Measurements from ENCODE around the gene CLDN34. TPM values are rescaled to one million over a fixed set of nuclear protein-coding genes. Genes with fewer than 3 reads are reported as not detected.

Gene CLDN34
- total and polyA plus RNA-seq, 2 experiments from 2014 or later, result not detected

- TF ChIP-seq, protein P1, sequence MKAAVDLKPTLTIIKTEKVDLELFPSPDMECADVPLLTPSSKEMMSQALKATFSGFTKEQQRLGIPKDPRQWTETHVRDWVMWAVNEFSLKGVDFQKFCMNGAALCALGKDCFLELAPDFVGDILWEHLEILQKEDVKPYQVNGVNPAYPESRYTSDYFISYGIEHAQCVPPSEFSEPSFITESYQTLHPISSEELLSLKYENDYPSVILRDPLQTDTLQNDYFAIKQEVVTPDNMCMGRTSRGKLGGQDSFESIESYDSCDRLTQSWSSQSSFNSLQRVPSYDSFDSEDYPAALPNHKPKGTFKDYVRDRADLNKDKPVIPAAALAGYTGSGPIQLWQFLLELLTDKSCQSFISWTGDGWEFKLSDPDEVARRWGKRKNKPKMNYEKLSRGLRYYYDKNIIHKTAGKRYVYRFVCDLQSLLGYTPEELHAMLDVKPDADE (IDR thresholded peaks at IDR 0.05), result no peak
- TF ChIP-seq, protein P2, sequence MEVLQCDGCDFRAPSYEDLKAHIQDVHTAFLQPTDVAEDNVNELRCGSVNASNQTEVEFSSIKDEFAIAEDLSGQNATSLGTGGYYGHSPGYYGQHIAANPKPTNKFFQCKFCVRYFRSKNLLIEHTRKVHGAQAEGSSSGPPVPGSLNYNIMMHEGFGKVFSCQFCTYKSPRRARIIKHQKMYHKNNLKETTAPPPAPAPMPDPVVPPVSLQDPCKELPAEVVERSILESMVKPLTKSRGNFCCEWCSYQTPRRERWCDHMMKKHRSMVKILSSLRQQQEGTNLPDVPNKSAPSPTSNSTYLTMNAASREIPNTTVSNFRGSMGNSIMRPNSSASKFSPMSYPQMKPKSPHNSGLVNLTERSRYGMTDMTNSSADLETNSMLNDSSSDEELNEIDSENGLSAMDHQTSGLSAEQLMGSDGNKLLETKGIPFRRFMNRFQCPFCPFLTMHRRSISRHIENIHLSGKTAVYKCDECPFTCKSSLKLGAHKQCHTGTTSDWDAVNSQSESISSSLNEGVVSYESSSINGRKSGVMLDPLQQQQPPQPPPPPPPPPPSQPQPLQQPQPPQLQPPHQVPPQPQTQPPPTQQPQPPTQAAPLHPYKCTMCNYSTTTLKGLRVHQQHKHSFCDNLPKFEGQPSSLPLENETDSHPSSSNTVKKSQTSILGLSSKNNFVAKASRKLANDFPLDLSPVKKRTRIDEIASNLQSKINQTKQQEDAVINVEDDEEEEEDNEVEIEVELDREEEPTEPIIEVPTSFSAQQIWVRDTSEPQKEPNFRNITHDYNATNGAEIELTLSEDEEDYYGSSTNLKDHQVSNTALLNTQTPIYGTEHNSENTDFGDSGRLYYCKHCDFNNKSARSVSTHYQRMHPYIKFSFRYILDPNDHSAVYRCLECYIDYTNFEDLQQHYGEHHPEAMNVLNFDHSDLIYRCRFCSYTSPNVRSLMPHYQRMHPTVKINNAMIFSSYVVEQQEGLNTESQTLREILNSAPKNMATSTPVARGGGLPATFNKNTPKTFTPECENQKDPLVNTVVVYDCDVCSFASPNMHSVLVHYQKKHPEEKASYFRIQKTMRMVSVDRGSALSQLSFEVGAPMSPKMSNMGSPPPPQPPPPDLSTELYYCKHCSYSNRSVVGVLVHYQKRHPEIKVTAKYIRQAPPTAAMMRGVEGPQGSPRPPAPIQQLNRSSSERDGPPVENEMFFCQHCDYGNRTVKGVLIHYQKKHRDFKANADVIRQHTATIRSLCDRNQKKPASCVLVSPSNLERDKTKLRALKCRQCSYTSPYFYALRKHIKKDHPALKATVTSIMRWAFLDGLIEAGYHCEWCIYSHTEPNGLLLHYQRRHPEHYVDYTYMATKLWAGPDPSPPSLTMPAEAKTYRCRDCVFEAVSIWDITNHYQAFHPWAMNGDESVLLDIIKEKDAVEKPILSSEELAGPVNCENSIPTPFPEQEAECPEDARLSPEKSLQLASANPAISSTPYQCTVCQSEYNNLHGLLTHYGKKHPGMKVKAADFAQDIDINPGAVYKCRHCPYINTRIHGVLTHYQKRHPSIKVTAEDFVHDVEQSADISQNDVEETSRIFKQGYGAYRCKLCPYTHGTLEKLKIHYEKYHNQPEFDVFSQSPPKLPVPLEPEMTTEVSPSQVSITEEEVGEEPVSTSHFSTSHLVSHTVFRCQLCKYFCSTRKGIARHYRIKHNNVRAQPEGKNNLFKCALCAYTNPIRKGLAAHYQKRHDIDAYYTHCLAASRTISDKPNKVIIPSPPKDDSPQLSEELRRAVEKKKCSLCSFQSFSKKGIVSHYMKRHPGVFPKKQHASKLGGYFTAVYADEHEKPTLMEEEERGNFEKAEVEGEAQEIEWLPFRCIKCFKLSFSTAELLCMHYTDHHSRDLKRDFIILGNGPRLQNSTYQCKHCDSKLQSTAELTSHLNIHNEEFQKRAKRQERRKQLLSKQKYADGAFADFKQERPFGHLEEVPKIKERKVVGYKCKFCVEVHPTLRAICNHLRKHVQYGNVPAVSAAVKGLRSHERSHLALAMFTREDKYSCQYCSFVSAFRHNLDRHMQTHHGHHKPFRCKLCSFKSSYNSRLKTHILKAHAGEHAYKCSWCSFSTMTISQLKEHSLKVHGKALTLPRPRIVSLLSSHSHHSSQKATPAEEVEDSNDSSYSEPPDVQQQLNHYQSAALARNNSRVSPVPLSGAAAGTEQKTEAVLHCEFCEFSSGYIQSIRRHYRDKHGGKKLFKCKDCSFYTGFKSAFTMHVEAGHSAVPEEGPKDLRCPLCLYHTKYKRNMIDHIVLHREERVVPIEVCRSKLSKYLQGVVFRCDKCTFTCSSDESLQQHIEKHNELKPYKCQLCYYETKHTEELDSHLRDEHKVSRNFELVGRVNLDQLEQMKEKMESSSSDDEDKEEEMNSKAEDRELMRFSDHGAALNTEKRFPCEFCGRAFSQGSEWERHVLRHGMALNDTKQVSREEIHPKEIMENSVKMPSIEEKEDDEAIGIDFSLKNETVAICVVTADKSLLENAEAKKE (CRISPR knock-in tag; IDR thresholded peaks at IDR 0.05), result no peak
- no peak for TF ChIP-seq EZH2 (IDR thresholded peaks at IDR 0.05; ENCODE audit: low read depth, unreplicated experiment)
- no peak for TF ChIP-seq POLR2AphosphoS5 (IDR thresholded peaks at IDR 0.05; ENCODE audit: low read depth)
Measured at GRCh38 chrX:9919632-9920172, 47.5 kb upstream of the CLDN34 start (continued).

DNA sequence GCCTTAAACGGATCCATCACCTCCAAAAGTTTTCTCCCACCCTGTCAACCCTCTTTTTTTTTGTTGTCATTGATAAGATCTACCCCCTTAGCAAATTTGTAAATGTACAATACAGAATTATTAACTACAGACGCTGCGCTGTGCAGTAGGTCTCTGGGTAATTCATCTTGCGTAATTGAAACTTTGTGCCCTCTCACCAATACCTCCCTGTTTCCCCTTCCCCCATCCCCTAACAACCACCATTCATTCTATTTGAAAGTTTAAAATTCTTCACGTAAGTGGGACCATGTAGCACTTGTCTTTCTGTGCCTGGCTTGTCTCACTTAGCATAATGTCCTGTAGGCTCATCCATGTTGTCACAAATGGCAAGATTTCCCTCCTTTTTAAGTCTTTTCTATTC, 45.8 kb upstream of the CLDN34 start:
- H4K20me1 ChIP-seq (replicated peaks; ENCODE audit: insufficient read depth), result no peaks in the 10 kb centered on the region
- TF ChIP-seq, protein P3, sequence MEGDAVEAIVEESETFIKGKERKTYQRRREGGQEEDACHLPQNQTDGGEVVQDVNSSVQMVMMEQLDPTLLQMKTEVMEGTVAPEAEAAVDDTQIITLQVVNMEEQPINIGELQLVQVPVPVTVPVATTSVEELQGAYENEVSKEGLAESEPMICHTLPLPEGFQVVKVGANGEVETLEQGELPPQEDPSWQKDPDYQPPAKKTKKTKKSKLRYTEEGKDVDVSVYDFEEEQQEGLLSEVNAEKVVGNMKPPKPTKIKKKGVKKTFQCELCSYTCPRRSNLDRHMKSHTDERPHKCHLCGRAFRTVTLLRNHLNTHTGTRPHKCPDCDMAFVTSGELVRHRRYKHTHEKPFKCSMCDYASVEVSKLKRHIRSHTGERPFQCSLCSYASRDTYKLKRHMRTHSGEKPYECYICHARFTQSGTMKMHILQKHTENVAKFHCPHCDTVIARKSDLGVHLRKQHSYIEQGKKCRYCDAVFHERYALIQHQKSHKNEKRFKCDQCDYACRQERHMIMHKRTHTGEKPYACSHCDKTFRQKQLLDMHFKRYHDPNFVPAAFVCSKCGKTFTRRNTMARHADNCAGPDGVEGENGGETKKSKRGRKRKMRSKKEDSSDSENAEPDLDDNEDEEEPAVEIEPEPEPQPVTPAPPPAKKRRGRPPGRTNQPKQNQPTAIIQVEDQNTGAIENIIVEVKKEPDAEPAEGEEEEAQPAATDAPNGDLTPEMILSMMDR (conservative IDR thresholded peaks at IDR 0.05; ENCODE audit: low read depth in 2 of 2), result no peak
- no peak for TF ChIP-seq ZNF331 (CRISPR knock-in tag; IDR thresholded peaks at IDR 0.05; ENCODE audit: low read depth)
- no peak for TF ChIP-seq POLR2AphosphoS5 (IDR thresholded peaks at IDR 0.05; ENCODE audit: low read depth)
- TF ChIP-seq, protein P4, sequence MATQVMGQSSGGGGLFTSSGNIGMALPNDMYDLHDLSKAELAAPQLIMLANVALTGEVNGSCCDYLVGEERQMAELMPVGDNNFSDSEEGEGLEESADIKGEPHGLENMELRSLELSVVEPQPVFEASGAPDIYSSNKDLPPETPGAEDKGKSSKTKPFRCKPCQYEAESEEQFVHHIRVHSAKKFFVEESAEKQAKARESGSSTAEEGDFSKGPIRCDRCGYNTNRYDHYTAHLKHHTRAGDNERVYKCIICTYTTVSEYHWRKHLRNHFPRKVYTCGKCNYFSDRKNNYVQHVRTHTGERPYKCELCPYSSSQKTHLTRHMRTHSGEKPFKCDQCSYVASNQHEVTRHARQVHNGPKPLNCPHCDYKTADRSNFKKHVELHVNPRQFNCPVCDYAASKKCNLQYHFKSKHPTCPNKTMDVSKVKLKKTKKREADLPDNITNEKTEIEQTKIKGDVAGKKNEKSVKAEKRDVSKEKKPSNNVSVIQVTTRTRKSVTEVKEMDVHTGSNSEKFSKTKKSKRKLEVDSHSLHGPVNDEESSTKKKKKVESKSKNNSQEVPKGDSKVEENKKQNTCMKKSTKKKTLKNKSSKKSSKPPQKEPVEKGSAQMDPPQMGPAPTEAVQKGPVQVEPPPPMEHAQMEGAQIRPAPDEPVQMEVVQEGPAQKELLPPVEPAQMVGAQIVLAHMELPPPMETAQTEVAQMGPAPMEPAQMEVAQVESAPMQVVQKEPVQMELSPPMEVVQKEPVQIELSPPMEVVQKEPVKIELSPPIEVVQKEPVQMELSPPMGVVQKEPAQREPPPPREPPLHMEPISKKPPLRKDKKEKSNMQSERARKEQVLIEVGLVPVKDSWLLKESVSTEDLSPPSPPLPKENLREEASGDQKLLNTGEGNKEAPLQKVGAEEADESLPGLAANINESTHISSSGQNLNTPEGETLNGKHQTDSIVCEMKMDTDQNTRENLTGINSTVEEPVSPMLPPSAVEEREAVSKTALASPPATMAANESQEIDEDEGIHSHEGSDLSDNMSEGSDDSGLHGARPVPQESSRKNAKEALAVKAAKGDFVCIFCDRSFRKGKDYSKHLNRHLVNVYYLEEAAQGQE (IDR thresholded peaks at IDR 0.05; ENCODE audit: unreplicated experiment), result no peak
- TF ChIP-seq, protein P1 (IDR thresholded peaks at IDR 0.05), result no peak
- no peak for TF ChIP-seq JUNB (IDR thresholded peaks at IDR 0.05; ENCODE audit: unreplicated experiment)

More for the DNA sequence above, 45.8 kb upstream of the CLDN34 start:
- Mint-ChIP-seq H3K4me1 (peaks cover 35% of the 10 kb centered on the region), H3K36me3 (ENCODE audit: low read depth) (peaks cover 17% of the 10 kb centered on the region), H3K4me3 (no peak overlapping the region), H3K9me3 (no peaks in the 10 kb centered on the region; the same call in 2 of the 3 replicates), H3K27ac (no peak overlapping the region), H3K27me3 (ENCODE audit: insufficient read depth, low read depth, poor library complexity) (peaks cover 5% of the 10 kb centered on the region)
- Histone ChIP-seq H3K27me3 (ENCODE audit: insufficient read depth) (no peaks in the 10 kb centered on the region), H3K4me3 (no peak overlapping the region), H2AFZ (no peak overlapping the region), H3K36me3 (ENCODE audit: insufficient read depth) (no peaks in the 10 kb centered on the region), H3K4me1 (ENCODE audit: insufficient read depth) (peaks cover under 1% of the 10 kb centered on the region; the same call in 1 of the 2 replicates), H3K27ac (ENCODE audit: low read depth) (no peak overlapping the region), H3K4me2 (no peak overlapping the region), H3K79me2 (replicated peaks; ENCODE audit: insufficient read depth) (0 out of 2 replicates have a peak, but pooled peaks cover under 1% of the 10 kb centered on the region), H3F3A (replicated peaks; ENCODE audit: low read depth) (no peaks in the 10 kb centered on the region), H3K9me2 (ENCODE audit: insufficient read depth) (no peaks in the 10 kb centered on the region)
- ATAC-seq (no peak), DNase-seq (ENCODE audit: low spot score) (no peak)
